VCaP (cell line): Measurements from ENCODE around the gene AGXT2.

ENCODE experiments used
- H3K27ac ChIP-seq: fragments of 450-650 bp; 2 replicates; pipeline ENCODE4 v1.5.1; 2017
- CTCF ChIP-seq: fragments of 450-650 bp; conservative IDR thresholded peaks from 2 replicates; pipeline ENCODE4 v1.5.1; 2017; ENCODE audit warnings: mild to moderate bottlenecking, moderate library complexity

Gene AGXT2

GRCh38 chr5:35067985-35068384 is 20.2 kb upstream of the AGXT2 start:
- no peak for TF ChIP-seq CTCF
- no peak overlapping the region for H3K27ac ChIP-seq

DNA sequence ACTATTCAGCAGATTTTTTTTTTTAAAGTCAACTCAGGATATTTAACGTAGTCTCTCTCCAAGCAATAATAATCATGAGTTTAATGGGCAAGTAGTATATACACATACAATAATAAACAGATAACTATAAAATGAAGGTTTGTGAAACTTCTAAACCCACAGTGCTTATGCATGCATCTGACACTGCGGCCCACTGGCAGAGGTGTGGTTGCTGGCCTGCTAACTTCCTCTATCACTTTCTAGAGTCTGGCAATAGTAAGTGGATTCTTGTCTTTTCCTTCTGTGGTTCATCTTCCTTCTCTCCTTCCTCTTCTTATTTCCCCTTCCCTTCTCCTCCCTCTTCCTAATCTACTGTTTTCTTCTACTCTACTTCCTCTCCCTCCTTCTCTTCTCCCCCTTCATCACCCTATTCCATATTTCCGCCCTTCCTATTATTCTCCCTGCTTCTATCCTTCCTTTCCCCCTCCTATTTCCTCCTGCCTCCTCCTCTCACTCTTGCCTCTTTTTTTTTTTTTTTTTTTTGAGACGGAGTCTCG is 18.6 kb upstream of the AGXT2 start:
- no peak for TF ChIP-seq CTCF
- no peak overlapping the region for H3K27ac ChIP-seq

DNA sequence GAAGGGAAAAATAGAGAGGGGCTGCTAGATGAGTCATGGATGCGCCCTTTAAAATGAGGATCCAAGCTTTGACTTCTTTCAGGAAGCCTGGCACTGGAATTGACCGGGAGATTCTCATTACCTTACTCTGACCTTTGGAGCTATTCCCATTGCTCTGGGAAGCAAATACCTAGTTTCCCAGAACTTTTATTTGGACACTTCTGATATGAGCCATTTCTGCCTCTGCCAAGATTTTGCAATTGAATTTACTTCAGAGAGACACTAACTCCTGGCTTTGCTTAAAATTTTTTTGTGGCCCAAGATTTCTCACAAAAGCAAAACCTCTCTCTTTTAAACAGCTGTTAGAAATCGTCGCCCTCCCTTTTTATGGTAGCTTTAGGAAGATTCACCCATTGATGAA is 15.7 kb upstream of the AGXT2 start:
- no peak for TF ChIP-seq CTCF
- H3K27ac ChIP-seq = no peak overlapping the region

DNA sequence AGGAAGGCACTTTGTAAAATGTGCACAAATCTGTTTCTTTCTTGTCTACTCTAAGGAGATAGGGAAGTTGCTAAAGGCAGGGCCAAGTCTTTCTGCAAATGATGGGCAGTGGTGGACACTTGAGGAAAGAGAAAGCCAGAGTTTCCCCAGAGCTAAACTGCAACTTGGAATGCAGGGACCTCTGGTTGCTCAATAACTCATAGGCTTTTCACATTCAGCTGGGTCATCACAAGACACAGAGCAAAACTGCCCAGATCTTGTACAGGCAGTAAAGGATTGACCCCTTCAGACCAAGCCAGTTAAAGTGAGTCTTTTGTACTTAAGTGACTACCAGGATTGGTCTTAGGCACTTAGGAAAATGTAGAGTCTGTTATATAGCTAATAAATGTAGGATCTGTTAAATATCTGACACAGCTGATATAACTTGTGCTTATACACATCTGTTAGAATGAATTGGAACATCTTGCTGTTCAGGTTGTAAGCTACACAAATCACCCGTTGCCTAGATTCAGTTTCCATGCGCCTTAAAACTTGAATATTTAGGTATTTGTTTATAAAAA is 13.5 kb upstream of the AGXT2 start:
- no peak for TF ChIP-seq CTCF
- H3K27ac ChIP-seq = no peak overlapping the region

GRCh38 chr5:35060236-35060635 is 12.5 kb upstream of the AGXT2 start:
- TF ChIP-seq CTCF = no peak
- H3K27ac ChIP-seq = no peak overlapping the region

DNA sequence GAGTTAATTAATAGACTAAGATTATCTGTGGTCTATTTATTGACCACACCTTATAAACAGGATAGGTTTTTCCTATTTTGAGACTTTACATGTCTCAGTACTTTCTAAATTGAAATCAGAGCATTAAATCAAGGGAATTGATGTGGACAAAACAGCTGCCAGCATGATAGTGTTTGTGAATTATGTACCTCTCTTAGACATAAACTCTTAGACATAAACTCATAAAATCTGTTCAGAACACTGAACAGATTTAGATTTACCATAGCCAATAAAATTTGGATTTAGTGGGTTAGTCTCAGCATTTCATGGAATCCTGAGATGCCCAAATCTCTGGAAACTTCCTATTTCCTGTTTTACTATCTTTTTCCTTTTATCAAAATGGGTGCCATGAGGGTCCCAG is 11.5 kb upstream of the AGXT2 start:
- TF ChIP-seq CTCF = no peak
- H3K27ac ChIP-seq = no peak overlapping the region

DNA sequence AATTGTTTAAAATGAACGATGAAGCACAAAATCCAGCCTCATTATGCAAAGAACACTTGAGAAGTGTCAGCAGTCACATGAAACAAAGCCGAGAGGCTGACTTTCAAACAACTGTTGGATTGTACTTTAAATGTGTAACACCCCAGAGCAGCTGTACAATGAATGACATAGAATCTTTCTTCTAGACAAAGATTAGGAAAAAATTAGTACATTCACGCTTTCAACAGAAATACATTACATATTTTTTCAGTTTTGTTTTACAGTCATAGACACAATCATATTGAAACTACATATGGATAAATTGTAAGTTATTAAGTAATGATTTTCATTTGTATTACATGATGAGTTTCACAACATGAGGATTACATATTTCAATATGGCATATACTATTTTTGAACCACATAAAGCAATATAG is 10.6 kb upstream of the AGXT2 start:
- no peak overlapping the region for H3K27ac ChIP-seq
- no peak for TF ChIP-seq CTCF
